CD14-positive monocyte (primary cell): ENCODE data around the gene CYSLTR2. TPM values are rescaled to one million over a fixed set of nuclear protein-coding genes. Genes with fewer than 3 reads are reported as not detected.

Source experiments
- DNase-seq, 3 donors: peaks; one replicate each; pipeline ENCODE4 v3.0.0-alpha.2; 2011 to 2022
- H2AFZ ChIP-seq: 2 replicates; pipeline ENCODE4 v1.6.0; 2012; ENCODE audit warnings: mild to moderate bottlenecking, low read depth, low read length, inconsistent platforms; ENCODE audit not compliant: insufficient read depth, poor library complexity, severe bottlenecking
- H3K27ac ChIP-seq, 2 donors: 1 replicate in 1 of 2; 2 replicates in 1 of 2; pipeline ENCODE4 v1.5.1; 2012 to 2013; ENCODE audit warnings: low read length in 2 of 2, control low read depth in 1 of 2, inconsistent platforms in 1 of 2, low read depth in 1 of 2, mild to moderate bottlenecking in 1 of 2
- H3K27me3 ChIP-seq, 2 donors: one replicate each; pipeline versions ENCODE4 v1.6.0 to v1.6.1; 2011 to 2013; ENCODE audit warnings: low read length in 2 of 2; ENCODE audit not compliant: control insufficient read depth in 2 of 2, insufficient read depth in 2 of 2
- H3K36me3 ChIP-seq, 2 donors: replicated peaks in 1 of 2; 1 replicate in 1 of 2; 2 replicates in 1 of 2; pipeline versions ENCODE4 v1.5.1 to v1.6.1; 2012 to 2013; ENCODE audit warnings: low read length in 2 of 2, control low read depth in 1 of 2, inconsistent platforms in 1 of 2, mild to moderate bottlenecking in 1 of 2; ENCODE audit not compliant: insufficient read depth in 2 of 2, control insufficient read depth in 1 of 2
- H3K4me1 ChIP-seq, 2 donors: 1 replicate in 1 of 2; 2 replicates in 1 of 2; pipeline versions ENCODE4 v1.5.1 to v1.6.1; 2012 to 2013; ENCODE audit warnings: low read length in 2 of 2, control low read depth in 1 of 2, inconsistent platforms in 1 of 2, mild to moderate bottlenecking in 1 of 2, moderate library complexity in 1 of 2; ENCODE audit not compliant: insufficient read depth in 2 of 2, control insufficient read depth in 1 of 2
- H3K4me2 ChIP-seq: replicated peaks from 2 replicates; pipeline ENCODE3; 2012; ENCODE audit warnings: low read length, moderate library complexity, mild to moderate bottlenecking; ENCODE audit not compliant: poor library complexity, severe bottlenecking; ENCODE audit errors: extremely low read depth
- H3K4me3 ChIP-seq, 3 experiments: fragments of 200-600 bp in 1 of 3; sonication (generic) in 1 of 3; replicated peaks in 1 of 3; 1 replicate in 2 of 3; 2 replicates in 1 of 3; pipeline ENCODE4 v1.5.1; 2011 to 2013; ENCODE audit warnings: low read length in 3 of 3, mild to moderate bottlenecking in 3 of 3, control low read depth in 2 of 3, low read depth in 2 of 3, inconsistent platforms in 1 of 3, moderate library complexity in 1 of 3
- H3K79me2 ChIP-seq: 2 replicates; pipeline ENCODE4 v1.6.0; 2012; ENCODE audit warnings: mild to moderate bottlenecking, control low read depth, inconsistent platforms, low read length, moderate library complexity; ENCODE audit not compliant: insufficient read depth
- H3K9ac ChIP-seq: 2 replicates; pipeline ENCODE4 v1.6.0; 2017; ENCODE audit warnings: low read length, mild to moderate bottlenecking; ENCODE audit not compliant: insufficient read depth, poor library complexity, severe bottlenecking
- H3K9me3 ChIP-seq, 2 donors: replicated peaks in 1 of 2; 1 replicate in 1 of 2; 2 replicates in 1 of 2; pipeline versions ENCODE4 v1.5.1 to v1.6.1; 2012 to 2013; ENCODE audit warnings: low read length in 2 of 2, control low read depth in 1 of 2; ENCODE audit not compliant: control insufficient read depth in 1 of 2, insufficient read depth in 1 of 2
- H4K20me1 ChIP-seq: 2 replicates; pipeline ENCODE4 v1.6.0; 2012; ENCODE audit warnings: mild to moderate bottlenecking, low read length, control low read depth, moderate library complexity; ENCODE audit not compliant: insufficient read depth
- H3K27ac Mint-ChIP-seq, 7 donors: one replicate each; pipeline ENCODE4 v1.8.0; 2020; ENCODE audit warnings: mild to moderate bottlenecking in 7 of 7, mixed read lengths in 7 of 7, moderate library complexity in 6 of 7, inconsistent platforms in 2 of 7
- H3K27me3 Mint-ChIP-seq, 3 donors: one replicate each; pipeline ENCODE4 v1.8.0; 2021 to 2022; ENCODE audit warnings: low read depth in 3 of 3, mild to moderate bottlenecking in 3 of 3, mixed read lengths in 3 of 3, moderate library complexity in 3 of 3, inconsistent platforms in 1 of 3
- H3K36me3 Mint-ChIP-seq, 2 donors: one replicate each; pipeline ENCODE4 v1.8.0; 2020; ENCODE audit warnings: mixed read lengths in 2 of 2, inconsistent platforms in 1 of 2, mild to moderate bottlenecking in 1 of 2
- H3K4me1 Mint-ChIP-seq: one replicate; pipeline ENCODE4 v1.8.0; 2020; ENCODE audit warnings: mild to moderate bottlenecking, mixed read lengths
- H3K4me3 Mint-ChIP-seq, 2 donors: one replicate each; pipeline ENCODE4 v1.8.0; 2020; ENCODE audit warnings: mild to moderate bottlenecking in 2 of 2, mixed read lengths in 2 of 2, moderate library complexity in 1 of 2
- H3K9me3 Mint-ChIP-seq, 7 donors: one replicate each; pipeline ENCODE4 v1.8.0; 2020 to 2022; ENCODE audit warnings: mixed read lengths in 7 of 7, mild to moderate bottlenecking in 6 of 7, moderate library complexity in 6 of 7, inconsistent platforms in 2 of 7
- WGBS: methylation state at CpG from one replicate; pipeline ENCODE4 v1.1.5; 2013; ENCODE audit warnings: missing lambda C conversion rate; ENCODE audit not compliant: insufficient coverage; 5-methylcytosine and 5-hydroxymethylcytosine counted together
- intact Hi-C, 2 donors: fragments of 100-400 bp; cut with micrococcal nuclease; formaldehyde crosslinking; loops; one replicate each; pipeline versions ENCODE4 v1.15.0 to v1.15.1; 2023
- polyA plus RNA-seq, 3 donors: library from polyadenylated mRNA; depleted of rRNA in 1 of 3; unstranded in 2 of 3; stranded (reverse) in 1 of 3; fragments of 300-500 nt in 2 of 3; fragments of >200 nt in 1 of 3; fragmentation: Illumina TruSeq in 2 of 3; gene quantifications; 1 replicate in 2 of 3; 2 replicates in 1 of 3; pipeline ENCODE4 v1.2.3, GENCODE V29; 2012 to 2021
- TF ChIP-seq, protein P1 (sequence below): fragments of 200-600 bp; IDR thresholded peaks from one replicate; pipeline ENCODE4 v1.8.0; 2022; ENCODE audit warnings: antibody characterized with exemption, mild to moderate bottlenecking

CYSLTR2 gene
- polyA plus RNA-seq, 3 donors, result 1.9 to 6.5 (median 4.1) TPM

DNA sequence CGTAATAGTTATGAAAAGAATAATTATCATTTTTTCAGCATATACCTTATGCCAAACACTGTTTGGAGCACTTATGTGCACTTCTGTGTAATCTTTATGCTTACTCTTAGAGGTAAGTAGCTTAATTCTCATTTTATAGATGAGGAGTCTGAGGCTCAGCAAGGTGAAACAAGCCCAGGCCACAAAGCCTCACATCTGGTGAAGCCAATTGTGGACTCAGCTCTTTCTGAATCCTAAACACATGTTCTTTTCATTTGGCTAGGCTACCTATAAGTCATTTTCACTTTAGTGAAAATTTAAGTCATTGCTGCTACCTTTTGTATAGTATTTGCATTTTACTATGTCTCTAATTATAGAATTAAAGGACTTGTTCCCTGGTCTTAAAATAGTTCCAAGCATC lies 84.0 kb downstream of the CYSLTR2 start:
- intact Hi-C loops, result loop anchor here (10.0 kb wide), 2 partner anchors 73 to 83 kb away; partner anchors contain the start of gene CYSLTR2 (in 1 of the 2)
- peaks cover 0 to 3% (median 1%) of the 10 kb centered on the region in 3 donors for H3K27me3 Mint-ChIP-seq
- no peak overlapping the region for H3K27ac Mint-ChIP-seq
- no peak for DNase-seq
- Histone ChIP-seq H3K4me2 (no peak overlapping the region), H3K79me2 (no peaks in the 10 kb centered on the region), H3K4me1 (no peaks in the 10 kb centered on the region), H3K36me3 (no peaks in the 10 kb centered on the region), H3K9me3 (no peaks in the 10 kb centered on the region), H2AFZ (no peak overlapping the region), H4K20me1 (no peaks in the 10 kb centered on the region), H3K27ac (no peak overlapping the region), H3K9ac (no peak overlapping the region), H3K4me3 (no peak overlapping the region), H3K27me3 (no peaks in the 10 kb centered on the region)
- no peaks in the 10 kb centered on the region for H3K36me3 Mint-ChIP-seq
- H3K9me3 Mint-ChIP-seq, result peaks cover 0 to 5% (median 3%) of the 10 kb centered on the region in 7 donors
- no CpG with 5 or more reads among the region's 1 CpG for WGBS
- TF ChIP-seq, protein P1, sequence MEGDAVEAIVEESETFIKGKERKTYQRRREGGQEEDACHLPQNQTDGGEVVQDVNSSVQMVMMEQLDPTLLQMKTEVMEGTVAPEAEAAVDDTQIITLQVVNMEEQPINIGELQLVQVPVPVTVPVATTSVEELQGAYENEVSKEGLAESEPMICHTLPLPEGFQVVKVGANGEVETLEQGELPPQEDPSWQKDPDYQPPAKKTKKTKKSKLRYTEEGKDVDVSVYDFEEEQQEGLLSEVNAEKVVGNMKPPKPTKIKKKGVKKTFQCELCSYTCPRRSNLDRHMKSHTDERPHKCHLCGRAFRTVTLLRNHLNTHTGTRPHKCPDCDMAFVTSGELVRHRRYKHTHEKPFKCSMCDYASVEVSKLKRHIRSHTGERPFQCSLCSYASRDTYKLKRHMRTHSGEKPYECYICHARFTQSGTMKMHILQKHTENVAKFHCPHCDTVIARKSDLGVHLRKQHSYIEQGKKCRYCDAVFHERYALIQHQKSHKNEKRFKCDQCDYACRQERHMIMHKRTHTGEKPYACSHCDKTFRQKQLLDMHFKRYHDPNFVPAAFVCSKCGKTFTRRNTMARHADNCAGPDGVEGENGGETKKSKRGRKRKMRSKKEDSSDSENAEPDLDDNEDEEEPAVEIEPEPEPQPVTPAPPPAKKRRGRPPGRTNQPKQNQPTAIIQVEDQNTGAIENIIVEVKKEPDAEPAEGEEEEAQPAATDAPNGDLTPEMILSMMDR, result no peak
- no peak overlapping the region for H3K4me3 Mint-ChIP-seq
- peaks cover 6% of the 10 kb centered on the region for H3K4me1 Mint-ChIP-seq

DNA sequence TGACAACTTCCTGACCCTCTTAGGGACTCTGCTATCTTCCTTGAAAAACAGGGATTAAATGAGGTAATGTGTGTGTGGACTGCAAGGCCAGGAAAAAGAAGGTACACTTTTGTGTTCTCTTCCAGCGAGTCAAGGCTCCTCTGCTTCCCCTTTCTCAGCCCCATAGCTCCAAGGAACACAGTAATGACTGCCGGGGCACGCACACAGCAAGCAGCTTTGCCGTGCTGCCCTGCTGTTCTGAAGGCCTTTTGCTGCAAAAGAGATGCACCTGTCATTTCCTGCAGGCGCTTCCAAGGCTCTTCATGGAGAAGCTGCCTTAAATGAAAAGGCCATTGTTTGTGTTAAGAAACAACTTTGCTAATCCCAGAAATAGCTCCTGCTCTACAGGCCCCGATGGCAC lies 84.6 kb downstream of the CYSLTR2 start:
- Mint-ChIP-seq H3K4me1 (peaks cover 6% of the 10 kb centered on the region), H3K27me3 (peaks cover 0 to 3% (median 1%) of the 10 kb centered on the region in 3 donors), H3K4me3 (no peak overlapping the region), H3K9me3 (peaks cover 0 to 5% (median 3%) of the 10 kb centered on the region in 7 donors), H3K27ac (peak overlapping the region in 1 of 7 donors; percentile 21), H3K36me3 (no peaks in the 10 kb centered on the region)
- no peak for DNase-seq
- H3K9me3 ChIP-seq, result peaks cover 0 to under 1% of the 10 kb centered on the region in 2 donors
- H3K36me3 ChIP-seq, result no peaks in the 10 kb centered on the region
- H3K9ac ChIP-seq, result no peak overlapping the region
- WGBS, result 18% methylated on average over 5 of the region's 6 CpGs
- no peaks in the 10 kb centered on the region for H3K4me1 ChIP-seq
- H3K27me3 ChIP-seq, result no peaks in the 10 kb centered on the region
- no peak overlapping the region for H3K4me3 ChIP-seq
- TF ChIP-seq, protein P1, result no peak
- intact Hi-C loops, result loop anchor here (10.0 kb wide), 2 partner anchors 74 to 84 kb away; partner anchors contain the start of gene CYSLTR2 (in 1 of the 2)
- H3K79me2 ChIP-seq, result no peaks in the 10 kb centered on the region
- H3K27ac ChIP-seq, result no peak overlapping the region
- H3K4me2 ChIP-seq, result no peak overlapping the region
- no peak overlapping the region for H2AFZ ChIP-seq
- no peaks in the 10 kb centered on the region for H4K20me1 ChIP-seq
